NCI-H128 (cell line): ENCODE measurements around the gene NPTXR.
"Not testable (repeated sequence)": the region's sequence is repeated elsewhere in the genome, so short reads cannot be mapped to it uniquely, and the experiment has no call there.

Experiments
- DNase-seq: peaks from one replicate; lab custom pipeline; 2025; ENCODE audit not compliant: unreplicated experiment; lab: John Stamatoyannopoulos, UW

The NPTXR gene

GRCh38 chr22:38868886-38869381, 25.1 kb upstream of the NPTXR start:
- DNase-seq, result peak; percentile 32

DNA sequence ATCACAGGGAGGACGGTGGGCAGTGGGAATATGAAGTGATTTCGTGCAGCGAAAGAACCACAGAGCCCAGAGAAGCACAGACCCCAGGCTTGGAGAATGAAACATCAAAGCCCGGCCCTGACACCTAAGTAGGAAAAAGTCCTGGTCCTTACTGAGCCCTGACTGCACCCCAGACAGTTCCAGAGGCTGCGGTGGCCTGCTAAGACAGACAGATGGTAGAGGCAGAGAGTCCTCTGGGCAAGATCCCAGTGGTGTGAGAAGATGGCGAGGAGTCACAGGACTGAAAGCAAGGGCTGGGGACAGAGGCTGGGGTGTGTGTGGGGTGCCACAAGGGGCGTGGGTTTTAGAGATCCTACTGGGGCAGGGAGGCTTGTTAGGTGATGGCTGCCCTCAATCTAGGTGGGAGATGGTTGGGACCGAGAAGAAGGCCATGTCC, 24.5 kb upstream of the NPTXR start:
- DNase-seq, result no peak

- no peak for DNase-seq
Measured at GRCh38 chr22:38867471-38868285, 23.9 kb upstream of the NPTXR start.

GRCh38 chr22:38867124-38867455, 23.3 kb upstream of the NPTXR start:
- no peak for DNase-seq

DNA sequence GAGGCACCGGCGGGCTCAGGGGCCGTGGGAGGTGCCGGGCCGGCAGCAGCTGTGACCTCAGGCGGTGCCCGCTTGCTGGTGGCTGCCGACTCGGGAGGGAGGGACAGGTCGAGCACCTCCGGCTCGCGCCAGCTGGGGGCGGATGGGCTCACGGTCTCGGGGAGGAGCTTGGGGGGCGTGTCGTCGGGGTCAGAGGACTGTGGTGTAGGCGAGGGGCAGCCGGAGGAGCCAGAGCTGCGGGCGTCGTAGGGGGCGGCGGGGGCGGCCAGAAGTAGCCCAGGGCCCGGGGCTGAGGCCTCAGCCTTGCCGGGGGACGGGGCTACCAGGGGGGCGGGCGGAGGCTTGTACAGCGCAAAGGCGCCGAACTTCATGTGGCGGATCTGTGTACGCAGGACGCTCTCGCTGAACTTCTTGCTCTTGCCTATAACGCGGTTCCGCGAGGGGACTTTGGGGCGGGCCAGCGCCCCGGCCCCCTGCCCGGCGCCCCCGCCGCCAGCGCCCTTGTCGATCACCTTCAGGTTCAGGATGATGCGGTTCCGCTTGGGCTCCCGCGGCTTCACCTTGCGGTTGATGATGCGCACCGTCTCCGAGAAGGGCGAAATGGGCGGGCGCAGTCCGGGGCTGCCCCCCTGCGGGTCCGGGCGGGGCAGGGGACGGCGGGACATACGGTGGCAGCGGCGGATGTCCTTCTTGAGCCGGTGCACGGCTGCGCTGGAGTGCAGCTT, 22.7 kb upstream of the NPTXR start:
- no peak for DNase-seq

- no peak for DNase-seq
Measured at GRCh38 chr22:38866024-38866398, 22.2 kb upstream of the NPTXR start.

- DNase-seq, result no peak
Measured at GRCh38 chr22:38865201-38866023, 21.6 kb upstream of the NPTXR start.

DNA sequence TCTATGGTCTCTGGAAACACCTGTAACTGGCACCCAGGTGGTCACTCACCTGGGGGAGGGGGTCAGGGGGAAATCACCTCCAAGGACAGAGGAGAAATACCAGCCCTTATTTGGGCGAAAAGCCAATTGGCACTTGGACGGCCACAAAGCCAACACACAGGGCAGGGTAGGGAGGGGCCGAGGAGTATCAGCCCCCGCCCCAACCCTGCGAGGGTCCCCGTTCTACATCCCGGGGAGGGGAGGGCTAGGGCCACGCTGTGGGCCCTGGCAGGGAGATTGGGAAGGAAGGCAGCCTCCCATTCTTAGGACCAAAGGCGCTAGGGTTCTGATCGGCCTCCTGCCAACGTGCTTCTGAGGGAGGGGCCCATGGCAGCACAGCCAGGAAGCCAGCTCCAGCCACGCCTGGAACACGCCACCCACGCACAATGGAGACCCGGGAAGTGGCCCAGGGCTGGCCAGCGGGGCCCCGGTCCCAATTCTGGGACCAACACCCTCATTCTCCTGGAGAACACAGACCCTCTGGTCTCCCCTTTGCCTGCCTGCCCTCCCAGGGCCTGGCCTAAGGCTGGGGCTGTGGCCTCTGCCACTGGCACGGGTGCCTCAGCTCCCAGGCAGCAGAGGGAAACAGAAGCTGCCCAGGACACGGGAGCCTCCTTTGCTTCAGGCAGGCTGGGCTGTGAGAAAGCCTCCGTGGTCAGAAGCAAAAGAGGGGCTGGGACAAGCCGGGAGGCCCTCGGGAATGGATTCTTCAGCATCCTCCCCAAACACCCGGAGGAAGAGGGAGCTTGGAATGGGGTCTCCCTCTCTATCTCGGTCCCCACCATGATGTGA, 20.7 kb upstream of the NPTXR start:
- DNase-seq, result no peak

DNA sequence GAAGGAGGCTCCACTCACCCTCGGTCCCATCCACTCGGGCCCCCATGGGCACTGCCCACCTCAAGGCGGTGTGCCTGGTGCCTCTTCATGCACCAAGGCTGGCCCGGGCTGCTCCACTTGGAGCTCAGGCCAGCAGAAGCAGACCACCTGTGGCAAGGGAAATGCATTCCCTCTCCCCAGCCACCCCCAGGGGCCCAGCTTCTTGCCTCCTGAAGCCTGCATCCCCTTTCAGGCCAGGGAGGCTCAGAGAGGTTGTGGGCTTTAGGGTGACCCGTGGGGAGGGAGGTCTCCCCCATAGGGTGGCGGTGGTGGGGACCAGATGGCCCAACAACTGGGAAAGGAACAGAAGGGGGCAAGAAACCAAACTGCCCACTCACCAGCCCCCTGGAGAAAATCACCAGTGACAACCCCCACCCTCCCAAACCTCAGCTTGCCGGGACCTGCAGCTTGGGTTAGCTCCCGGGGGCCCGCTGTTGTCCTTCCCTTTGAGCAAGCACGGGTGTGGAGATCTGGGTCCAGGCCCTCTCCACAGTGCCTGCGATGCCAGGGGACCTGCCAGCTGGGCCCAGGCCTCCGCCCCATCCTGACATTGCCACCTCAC, 19.8 kb upstream of the NPTXR start:
- DNase-seq, result no peak

DNA sequence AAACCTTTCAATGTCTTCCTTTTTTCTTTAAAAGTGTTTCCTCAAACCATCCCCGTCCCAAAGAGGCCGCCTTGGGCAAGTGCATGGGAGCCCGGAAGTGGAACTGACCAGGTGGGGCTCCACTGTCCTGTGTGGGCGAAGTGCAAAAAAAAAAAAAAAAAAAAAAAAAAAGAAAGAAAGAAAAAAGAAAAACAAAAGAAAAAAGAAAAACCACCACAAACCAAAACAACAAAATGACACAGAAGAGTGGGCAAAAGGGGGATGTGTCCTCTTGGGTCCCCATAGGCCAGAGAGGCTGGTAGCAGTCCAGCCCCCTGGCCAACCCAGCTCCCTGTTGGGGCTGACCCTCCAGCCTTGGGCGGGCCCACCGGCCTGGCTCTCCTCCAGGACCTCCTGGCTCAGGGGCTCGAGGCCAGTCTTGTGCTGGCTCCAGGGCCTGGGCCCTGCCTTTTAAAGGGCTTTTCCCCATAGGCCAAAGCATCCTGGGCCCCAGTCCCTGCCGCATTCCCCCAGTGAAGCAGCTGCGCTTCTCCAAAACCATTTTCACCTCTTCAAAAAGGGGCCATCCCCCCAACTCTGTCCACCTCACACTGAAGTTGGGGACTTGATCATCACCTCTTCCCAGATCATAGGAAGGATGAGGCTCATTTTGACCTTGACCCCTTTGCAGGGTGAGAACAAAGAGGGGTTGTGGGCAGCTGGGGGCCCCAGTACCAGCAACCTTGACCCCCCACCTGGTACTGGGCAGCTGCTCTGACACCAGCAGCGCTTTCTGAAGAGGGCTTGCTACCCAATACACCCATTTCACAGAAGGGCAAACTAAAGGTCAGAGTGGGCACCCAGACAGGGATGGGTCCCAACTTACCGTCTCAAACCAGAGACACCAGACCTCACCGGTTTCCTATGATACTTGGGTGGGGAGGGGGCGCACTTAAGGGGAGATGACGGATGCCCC, 18.8 kb upstream of the NPTXR start:
- DNase-seq, result no peak

- no peak for DNase-seq
Measured at GRCh38 chr22:38861927-38862326, 18.1 kb upstream of the NPTXR start.

- DNase-seq, result no peak
Measured at GRCh38 chr22:38861170-38861876, 17.5 kb upstream of the NPTXR start.

GRCh38 chr22:38860283-38861169, 16.7 kb upstream of the NPTXR start:
- no peak for DNase-seq

- DNase-seq, result no peak
Measured at GRCh38 chr22:38859581-38860282, 15.9 kb upstream of the NPTXR start.

- DNase-seq, result no peak
Measured at GRCh38 chr22:38858492-38858891, 14.7 kb upstream of the NPTXR start.

DNA sequence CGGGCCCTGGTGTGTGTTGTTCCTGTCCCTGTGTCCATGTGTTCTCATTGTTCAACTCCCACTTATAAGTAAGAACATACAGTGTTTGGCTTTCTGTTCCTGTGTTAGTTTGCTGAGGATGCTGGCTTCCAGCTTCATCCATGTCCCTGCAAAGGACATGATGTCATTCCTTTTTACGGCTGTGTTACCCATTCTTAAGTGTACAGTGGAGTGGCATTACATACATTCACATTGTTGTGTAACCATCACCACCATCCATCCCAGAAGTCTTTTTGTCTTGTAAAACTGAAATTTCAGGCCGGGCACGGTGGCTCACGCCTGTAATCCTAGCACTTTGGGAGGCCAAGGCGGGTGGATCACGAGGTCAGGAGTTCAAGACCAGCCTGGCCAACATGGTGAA, 10.6 kb upstream of the NPTXR start:
- DNase-seq, result not testable (repeated sequence)

DNA sequence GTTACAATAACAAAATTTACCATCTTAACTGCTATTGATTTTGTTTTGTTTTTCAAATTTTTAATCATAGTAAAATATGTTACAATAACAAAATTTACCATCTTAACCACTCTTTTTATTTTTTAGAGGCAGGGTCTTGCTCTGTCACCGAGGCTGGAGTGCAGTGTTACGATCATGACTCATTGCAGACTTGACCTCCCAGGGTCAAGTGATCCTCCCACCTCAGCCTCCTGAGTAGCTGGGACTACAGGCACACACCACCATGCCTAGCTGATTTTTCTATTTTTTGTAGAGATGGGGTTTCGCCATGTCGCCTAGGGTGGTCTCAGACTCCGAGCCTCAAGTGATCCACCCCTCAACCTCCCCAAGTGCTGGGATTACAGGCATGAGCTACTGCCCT, 10.1 kb upstream of the NPTXR start:
- not testable (repeated sequence) for DNase-seq
